DND-41 (cell line): ENCODE results near the gene CDPF1.

Source experiments
- ATAC-seq: fragments of 200-7000 bp; cut with Tn5 transposase; 3 replicates; pipeline ENCODE4 v1.9.1; 2021; ENCODE audit warnings: low read depth; ENCODE audit not compliant: insufficient read depth
- DNase-seq: peaks from one replicate; pipeline ENCODE4 v3.0.0-alpha.2; 2020
- H2AFZ ChIP-seq: 2 replicates; pipeline ENCODE4 v1.6.0; 2012; ENCODE audit warnings: low read depth, low read length
- H3K27ac ChIP-seq: 2 replicates; pipeline ENCODE4 v1.5.1; 2012; ENCODE audit warnings: low read length, inconsistent platforms
- H3K27me3 ChIP-seq: fragments of 200-600 bp; sonication (generic); 2 replicates; pipeline ENCODE4 v1.6.0; 2012; ENCODE audit warnings: low read length, mild to moderate bottlenecking, inconsistent platforms; ENCODE audit not compliant: insufficient read depth, poor library complexity
- H3K36me3 ChIP-seq: 2 replicates; pipeline ENCODE4 v1.5.1; 2012; ENCODE audit warnings: low read length, inconsistent platforms; ENCODE audit not compliant: insufficient read depth
- H3K4me1 ChIP-seq: 2 replicates; pipeline ENCODE4 v1.5.1; 2012; ENCODE audit warnings: mild to moderate bottlenecking, low read length; ENCODE audit not compliant: insufficient read depth
- H3K4me2 ChIP-seq: 2 replicates; pipeline ENCODE4 v1.6.0; 2012; ENCODE audit warnings: mild to moderate bottlenecking, moderate library complexity, low read length, inconsistent platforms; ENCODE audit not compliant: insufficient read depth
- H3K4me3 ChIP-seq, 2 experiments: fragments of 200-600 bp in 1 of 2; shearing (Covaris generic) in 1 of 2; 2 replicates each; pipeline ENCODE4 v1.5.1; 2012 to 2016; ENCODE audit warnings: inconsistent platforms in 2 of 2, low read length in 2 of 2, mild to moderate bottlenecking in 2 of 2, low read depth in 1 of 2, moderate library complexity in 1 of 2
- H3K79me2 ChIP-seq: 2 replicates; pipeline ENCODE4 v1.6.0; 2012; ENCODE audit warnings: low read length, inconsistent platforms; ENCODE audit not compliant: insufficient read depth
- H3K9ac ChIP-seq: 2 replicates; pipeline ENCODE4 v1.6.0; 2012; ENCODE audit warnings: low read depth, mild to moderate bottlenecking, inconsistent platforms, low read length, moderate library complexity
- H3K9me3 ChIP-seq: 2 replicates; pipeline ENCODE4 v1.5.1; 2012; ENCODE audit warnings: low read length, moderate library complexity, mild to moderate bottlenecking, inconsistent platforms; ENCODE audit not compliant: insufficient read depth, severe bottlenecking
- H4K20me1 ChIP-seq: 2 replicates; pipeline ENCODE4 v1.6.0; 2012; ENCODE audit warnings: low read length; ENCODE audit not compliant: insufficient read depth
- EZH2 ChIP-seq: IDR thresholded peaks from 3 replicates; pipeline ENCODE4 v1.6.1; 2012; ENCODE audit warnings: borderline replicate concordance, low read depth, mild to moderate bottlenecking, moderate library complexity, low read length, inconsistent platforms; ENCODE audit not compliant: severe bottlenecking
- TF ChIP-seq, protein P1 (sequence below): IDR thresholded peaks from 2 replicates; pipeline ENCODE4 v1.5.1; 2012; ENCODE audit warnings: borderline replicate concordance, low read length, moderate library complexity, mild to moderate bottlenecking; ENCODE audit not compliant: poor library complexity, severe bottlenecking; ENCODE audit errors: extremely low read depth

Gene CDPF1

DNA sequence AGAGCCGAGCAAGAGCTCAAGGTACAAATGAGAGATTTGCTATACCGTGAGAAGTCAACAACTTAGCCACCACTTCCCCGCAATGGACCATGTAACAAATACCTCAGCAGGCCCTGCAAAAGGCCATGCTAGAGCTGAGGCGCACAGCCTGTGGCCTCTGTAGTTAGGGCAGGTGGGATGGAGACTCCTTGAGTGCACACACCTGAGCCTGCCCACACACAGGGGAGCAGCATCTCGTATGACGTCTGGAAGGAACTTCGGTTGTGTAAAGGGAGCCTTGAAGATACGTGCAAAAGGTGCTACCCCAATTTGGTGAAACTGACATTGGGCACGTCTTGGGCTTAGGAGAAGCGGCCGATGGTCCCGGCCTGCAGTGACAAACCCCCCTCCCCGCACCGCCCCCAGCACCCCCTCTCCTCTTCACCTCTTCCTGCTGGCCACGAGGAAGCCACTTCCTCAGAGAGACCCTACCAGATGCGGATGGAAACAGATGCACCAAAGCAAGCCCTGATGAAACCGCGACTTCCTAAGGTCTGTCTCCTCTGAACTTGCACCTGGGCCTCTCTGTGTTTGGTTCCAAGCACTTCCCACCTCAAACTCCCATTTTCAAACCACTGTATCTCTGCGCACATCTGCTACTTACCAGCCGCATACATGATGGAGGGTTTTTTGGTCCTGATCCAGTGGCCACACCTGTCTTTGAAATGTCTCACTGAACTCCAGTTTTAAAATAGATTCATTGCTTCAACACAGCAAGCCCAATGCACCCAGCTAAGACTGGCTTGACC lies 10.6 kb downstream of the CDPF1 start:
- peak overlapping the region; percentile 55 for H3K4me2 ChIP-seq

DNA sequence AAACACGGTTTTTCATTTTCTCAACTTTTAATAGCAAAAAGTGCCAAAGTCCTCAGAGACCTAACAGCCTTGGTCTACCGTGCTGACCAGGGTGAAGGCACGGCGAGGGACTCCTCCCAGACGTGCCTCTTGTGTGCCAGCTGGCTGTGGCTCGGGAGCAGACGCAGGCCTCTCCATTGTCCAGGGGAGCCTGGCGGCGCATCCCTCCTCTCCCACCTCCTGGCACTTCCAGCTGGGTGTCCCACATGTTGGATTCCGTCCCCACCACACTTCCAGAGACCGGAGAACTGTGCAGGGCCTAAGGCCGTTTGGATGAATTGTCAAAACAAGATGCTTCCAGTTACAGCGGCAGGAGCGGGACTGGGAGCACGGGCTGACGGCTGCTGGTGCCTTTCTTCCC lies 11.6 kb downstream of the CDPF1 start:
- Histone ChIP-seq H3K4me1 (peaks cover 59% of the 10 kb centered on the region), H3K9me3 (peaks cover 22% of the 10 kb centered on the region), H4K20me1 (no peaks in the 10 kb centered on the region), H3K27ac (peak overlapping the region; percentile 98), H3K36me3 (peaks cover 59% of the 10 kb centered on the region), H3K9ac (peak overlapping the region; percentile 44), H3K4me3 (no peak overlapping the region), H3K27me3 (no peaks in the 10 kb centered on the region), H3K79me2 (peaks cover 8% of the 10 kb centered on the region), H2AFZ (no peak overlapping the region), H3K4me2 (peak overlapping the region; percentile 51; the same call in 1 of the 2 replicates)
- ATAC-seq (no peak), DNase-seq (no peak)
- TF ChIP-seq, protein P1, sequence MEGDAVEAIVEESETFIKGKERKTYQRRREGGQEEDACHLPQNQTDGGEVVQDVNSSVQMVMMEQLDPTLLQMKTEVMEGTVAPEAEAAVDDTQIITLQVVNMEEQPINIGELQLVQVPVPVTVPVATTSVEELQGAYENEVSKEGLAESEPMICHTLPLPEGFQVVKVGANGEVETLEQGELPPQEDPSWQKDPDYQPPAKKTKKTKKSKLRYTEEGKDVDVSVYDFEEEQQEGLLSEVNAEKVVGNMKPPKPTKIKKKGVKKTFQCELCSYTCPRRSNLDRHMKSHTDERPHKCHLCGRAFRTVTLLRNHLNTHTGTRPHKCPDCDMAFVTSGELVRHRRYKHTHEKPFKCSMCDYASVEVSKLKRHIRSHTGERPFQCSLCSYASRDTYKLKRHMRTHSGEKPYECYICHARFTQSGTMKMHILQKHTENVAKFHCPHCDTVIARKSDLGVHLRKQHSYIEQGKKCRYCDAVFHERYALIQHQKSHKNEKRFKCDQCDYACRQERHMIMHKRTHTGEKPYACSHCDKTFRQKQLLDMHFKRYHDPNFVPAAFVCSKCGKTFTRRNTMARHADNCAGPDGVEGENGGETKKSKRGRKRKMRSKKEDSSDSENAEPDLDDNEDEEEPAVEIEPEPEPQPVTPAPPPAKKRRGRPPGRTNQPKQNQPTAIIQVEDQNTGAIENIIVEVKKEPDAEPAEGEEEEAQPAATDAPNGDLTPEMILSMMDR: no peak
- TF ChIP-seq EZH2: no peak

More for the DNA sequence above, 10.6 kb downstream of the CDPF1 start:
- Histone ChIP-seq H3K4me1 (peaks cover 61% of the 10 kb centered on the region), H2AFZ (peak overlapping the region; percentile 11; the same call in 1 of the 2 replicates), H3K9me3 (peaks cover 22% of the 10 kb centered on the region), H3K27ac (peak overlapping the region; percentile 98), H3K9ac (peak overlapping the region; percentile 58), H3K4me3 (peak overlapping the region in 1 of 2 experiments; percentile 23; a peak in 1 of 4 replicates), H3K27me3 (no peaks in the 10 kb centered on the region), H3K79me2 (peaks cover 8% of the 10 kb centered on the region), H3K36me3 (peaks cover 63% of the 10 kb centered on the region), H4K20me1 (no peaks in the 10 kb centered on the region)
- ATAC-seq: peak; percentile 84
- peak; percentile 96 for DNase-seq
- TF ChIP-seq, protein P1: no peak
- TF ChIP-seq EZH2: no peak

- peak overlapping the region; percentile 98 for H3K27ac ChIP-seq
- H2AFZ ChIP-seq: no peak overlapping the region
- no peak overlapping the region for H3K9ac ChIP-seq
- 0 out of 4 replicates have a peak overlapping the region, but pooled peaks of 1 of the 2 experiments have one; percentile 4 for H3K4me3 ChIP-seq
- H3K9me3 ChIP-seq: peaks cover 22% of the 10 kb centered on the region
- H3K27me3 ChIP-seq: no peaks in the 10 kb centered on the region
- DNase-seq: no peak
- no peak for ATAC-seq
- H4K20me1 ChIP-seq: no peaks in the 10 kb centered on the region
- H3K4me1 ChIP-seq: peaks cover 58% of the 10 kb centered on the region
- H3K36me3 ChIP-seq: peaks cover 59% of the 10 kb centered on the region
- H3K4me2 ChIP-seq: no peak overlapping the region
- peaks cover 8% of the 10 kb centered on the region for H3K79me2 ChIP-seq
- no peak for TF ChIP-seq EZH2
- TF ChIP-seq, protein P1: no peak
These were observed 12.5 kb downstream of the CDPF1 start for GRCh38 chr22:46237453-46238124.
